Measurements from ENCODE around the gene DUS4L. TPM values are rescaled to one million over a fixed set of nuclear protein-coding genes. Genes with fewer than 3 reads are reported as not detected.

Gene DUS4L
- total RNA-seq, 1 experiment from 2014 or later = 19.3 TPM

DNA sequence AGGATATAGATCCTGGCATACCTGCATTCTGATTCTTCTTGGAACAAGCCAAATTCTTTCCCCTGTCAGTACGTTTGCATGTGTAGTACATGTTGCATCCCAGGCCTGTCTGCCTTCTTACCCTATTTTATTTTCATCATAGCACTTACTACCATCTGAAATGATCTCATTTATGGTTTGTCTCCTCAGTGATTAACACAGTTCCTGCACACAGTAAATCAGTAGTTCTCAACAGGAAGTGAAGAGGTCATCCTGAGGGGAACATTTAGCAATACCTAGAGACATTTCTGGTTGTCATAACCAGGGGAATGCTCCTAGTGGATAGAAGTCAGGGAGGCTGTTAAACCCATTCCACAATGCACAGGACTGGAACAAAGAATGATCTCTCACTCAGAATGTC, 58.7 kb downstream of the DUS4L start:
- intact Hi-C loops (cut with micrococcal nuclease; ENCODE audit: unreplicated experiment) = no loop called here
- no peaks in the 10 kb centered on the region for H3K9me3 ChIP-seq
- ChIA-PET POLR2A (no interaction called here), CTCF (no interaction called here)
- H3K4me3 Mint-ChIP-seq (ENCODE audit: unreplicated experiment) = no peak overlapping the region
- H3K27me3 ChIP-seq (replicated peaks; ENCODE audit: control insufficient read depth, insufficient read depth, low read length) = no peaks in the 10 kb centered on the region
- H3K36me3 ChIP-seq (ENCODE audit: control insufficient read depth, insufficient read depth, low read length) = no peaks in the 10 kb centered on the region
- TF ChIP-seq, protein P1, sequence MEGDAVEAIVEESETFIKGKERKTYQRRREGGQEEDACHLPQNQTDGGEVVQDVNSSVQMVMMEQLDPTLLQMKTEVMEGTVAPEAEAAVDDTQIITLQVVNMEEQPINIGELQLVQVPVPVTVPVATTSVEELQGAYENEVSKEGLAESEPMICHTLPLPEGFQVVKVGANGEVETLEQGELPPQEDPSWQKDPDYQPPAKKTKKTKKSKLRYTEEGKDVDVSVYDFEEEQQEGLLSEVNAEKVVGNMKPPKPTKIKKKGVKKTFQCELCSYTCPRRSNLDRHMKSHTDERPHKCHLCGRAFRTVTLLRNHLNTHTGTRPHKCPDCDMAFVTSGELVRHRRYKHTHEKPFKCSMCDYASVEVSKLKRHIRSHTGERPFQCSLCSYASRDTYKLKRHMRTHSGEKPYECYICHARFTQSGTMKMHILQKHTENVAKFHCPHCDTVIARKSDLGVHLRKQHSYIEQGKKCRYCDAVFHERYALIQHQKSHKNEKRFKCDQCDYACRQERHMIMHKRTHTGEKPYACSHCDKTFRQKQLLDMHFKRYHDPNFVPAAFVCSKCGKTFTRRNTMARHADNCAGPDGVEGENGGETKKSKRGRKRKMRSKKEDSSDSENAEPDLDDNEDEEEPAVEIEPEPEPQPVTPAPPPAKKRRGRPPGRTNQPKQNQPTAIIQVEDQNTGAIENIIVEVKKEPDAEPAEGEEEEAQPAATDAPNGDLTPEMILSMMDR (IDR thresholded peaks at IDR 0.05; ENCODE audit: insufficient read depth in 1 of 2, low read depth in 1 of 2, low read length in 1 of 2, severe bottlenecking in 1 of 2, unreplicated experiment in 1 of 2) = no peak
- H3K27me3 Mint-ChIP-seq (ENCODE audit: insufficient read depth, unreplicated experiment) = no peaks in the 10 kb centered on the region
- no peaks in the 10 kb centered on the region for H3K4me1 Mint-ChIP-seq (ENCODE audit: low read depth, unreplicated experiment)
- no TSS peak for BruUV-seq (replicated peaks)
- H3K9me3 Mint-ChIP-seq (ENCODE audit: unreplicated experiment) = peaks cover 8% of the 10 kb centered on the region
- no peak overlapping the region for H3K4me3 ChIP-seq (ENCODE audit: low read depth, low read length)
- no peaks in the 10 kb centered on the region for H3K4me1 ChIP-seq
- no peak overlapping the region for H3K27ac Mint-ChIP-seq (ENCODE audit: unreplicated experiment)
- no peak for DNase-seq
- no peaks in the 10 kb centered on the region for H3K36me3 Mint-ChIP-seq (ENCODE audit: insufficient read depth, unreplicated experiment)

DNA sequence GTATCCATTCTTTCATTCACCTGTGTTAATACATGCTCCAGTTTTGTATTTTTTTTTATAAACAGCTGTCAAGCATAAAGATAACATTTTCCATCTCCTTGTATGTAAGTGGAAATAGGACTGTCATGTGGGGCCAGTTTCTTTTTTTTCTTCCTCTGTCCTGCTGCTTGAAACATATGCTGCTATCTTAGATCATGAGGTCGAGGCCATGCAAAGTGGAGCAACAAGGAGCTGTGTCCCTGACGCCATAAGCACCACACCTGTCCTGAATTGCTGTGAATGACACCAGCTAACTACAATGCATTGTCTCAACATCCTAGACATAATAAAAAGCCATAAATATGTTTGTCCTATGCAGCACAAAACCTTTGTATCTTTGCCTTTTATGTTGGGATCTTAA, 59.1 kb downstream of the DUS4L start:
- no peaks in the 10 kb centered on the region for H3K4me1 Mint-ChIP-seq (ENCODE audit: low read depth, unreplicated experiment)
- BruUV-seq (replicated peaks) = no TSS peak
- Histone ChIP-seq H3K9me3 (no peaks in the 10 kb centered on the region), H3K36me3 (ENCODE audit: control insufficient read depth, insufficient read depth, low read length) (no peaks in the 10 kb centered on the region), H3K4me3 (ENCODE audit: low read depth, low read length) (no peak overlapping the region), H3K27me3 (replicated peaks; ENCODE audit: control insufficient read depth, insufficient read depth, low read length) (no peaks in the 10 kb centered on the region), H3K4me1 (no peaks in the 10 kb centered on the region)
- intact Hi-C loops (cut with micrococcal nuclease; ENCODE audit: unreplicated experiment) = no loop called here
- H3K27ac Mint-ChIP-seq (ENCODE audit: unreplicated experiment) = no peak overlapping the region
- H3K4me3 Mint-ChIP-seq (ENCODE audit: unreplicated experiment) = no peak overlapping the region
- TF ChIP-seq, protein P1 (IDR thresholded peaks at IDR 0.05; ENCODE audit: insufficient read depth in 1 of 2, low read depth in 1 of 2, low read length in 1 of 2, severe bottlenecking in 1 of 2, unreplicated experiment in 1 of 2) = no peak
- peaks cover 8% of the 10 kb centered on the region for H3K9me3 Mint-ChIP-seq (ENCODE audit: unreplicated experiment)
- CTCF ChIA-PET = no interaction called here
- no peaks in the 10 kb centered on the region for H3K36me3 Mint-ChIP-seq (ENCODE audit: insufficient read depth, unreplicated experiment)
- no peaks in the 10 kb centered on the region for H3K27me3 Mint-ChIP-seq (ENCODE audit: insufficient read depth, unreplicated experiment)
- POLR2A ChIA-PET = no interaction called here
- no peak for DNase-seq

GRCh38 chr7:107627002-107627401, 63.2 kb downstream of the DUS4L start:
- Mint-ChIP-seq H3K9me3 (ENCODE audit: unreplicated experiment) (peaks cover 8% of the 10 kb centered on the region), H3K4me1 (ENCODE audit: low read depth, unreplicated experiment) (no peaks in the 10 kb centered on the region), H3K27ac (ENCODE audit: unreplicated experiment) (no peak overlapping the region), H3K27me3 (ENCODE audit: insufficient read depth, unreplicated experiment) (no peaks in the 10 kb centered on the region), H3K36me3 (ENCODE audit: insufficient read depth, unreplicated experiment) (no peaks in the 10 kb centered on the region), H3K4me3 (ENCODE audit: unreplicated experiment) (no peak overlapping the region)
- no peaks in the 10 kb centered on the region for H3K4me1 ChIP-seq
- intact Hi-C loops (cut with micrococcal nuclease; ENCODE audit: unreplicated experiment) = no loop called here
- TF ChIP-seq, protein P1 (IDR thresholded peaks at IDR 0.05; ENCODE audit: insufficient read depth in 1 of 2, low read depth in 1 of 2, low read length in 1 of 2, severe bottlenecking in 1 of 2, unreplicated experiment in 1 of 2) = no peak
- no peaks in the 10 kb centered on the region for H3K27me3 ChIP-seq (replicated peaks; ENCODE audit: control insufficient read depth, insufficient read depth, low read length)
- no peak for DNase-seq
- ChIA-PET POLR2A (no interaction called here), CTCF (no interaction called here)
- H3K4me3 ChIP-seq (ENCODE audit: low read depth, low read length) = no peak overlapping the region
- no peaks in the 10 kb centered on the region for H3K9me3 ChIP-seq
- BruUV-seq (replicated peaks) = no TSS peak
- no peaks in the 10 kb centered on the region; the same call in 1 of the 2 replicates for H3K36me3 ChIP-seq (ENCODE audit: control insufficient read depth, insufficient read depth, low read length)

Other genes with a start within 250 kb of the DUS4L start
- gene GPR22, start 93.9 kb upstream of the DUS4L start, total RNA-seq (2022) = not detected in 2 replicates
- 43.9 and 45.5 TPM in 2 replicates for gene COG5, start 51 bp upstream of the DUS4L start, total RNA-seq (2022)
- gene BCAP29, start 16.3 kb downstream of the DUS4L start, total RNA-seq (2022) = 30.4 and 35.3 TPM in 2 replicates
- not detected in 2 replicates for gene SLC26A4, start 96.9 kb downstream of the DUS4L start, total RNA-seq (2022)
- gene CBLL1, start 180.2 kb downstream of the DUS4L start, total RNA-seq (2022) = 35.9 and 39.1 TPM in 2 replicates
- 0.79 and 2.0 TPM in 2 replicates for gene SLC26A3, start 239.3 kb downstream of the DUS4L start, total RNA-seq (2022)